ENCODE results near the gene DDX5.

DNA sequence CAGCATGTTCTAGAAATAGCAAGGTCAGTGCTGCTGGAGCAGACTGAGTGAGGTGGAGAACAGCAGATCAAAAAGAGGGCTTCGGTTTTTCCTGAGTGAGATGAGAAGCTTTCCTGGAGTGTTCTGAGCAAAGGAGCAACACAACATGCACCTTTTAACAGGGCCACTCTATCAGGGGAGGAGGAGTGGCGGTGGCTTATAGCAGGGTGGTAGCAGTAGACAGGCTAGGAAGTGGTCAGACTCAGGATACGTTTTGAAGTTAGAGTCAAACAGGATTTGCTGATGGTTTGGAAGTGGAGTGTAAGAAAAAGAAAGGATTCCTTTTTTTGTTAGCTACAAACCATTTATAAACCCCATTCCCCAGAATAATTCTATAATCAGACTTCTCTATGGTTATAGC is 21.7 kb downstream of the DDX5 start:
- TF ChIP-seq TAF1 (IDR thresholded peaks at IDR 0.05; ENCODE audit: borderline replicate concordance, insufficient read depth, low read length) (no peak), POLR2AphosphoS5 (IDR thresholded peaks at IDR 0.05; ENCODE audit: low read depth, low read length) (no peak), SIN3A (IDR thresholded peaks at IDR 0.05; ENCODE audit: borderline replicate concordance, insufficient read depth, low read length) (no peak), REST (IDR thresholded peaks at IDR 0.05; ENCODE audit: insufficient read depth in 1 of 2, low read depth in 2 of 2, low read length in 2 of 2) (no peak)

Data from PFSK-1 (cell line).